Aorta (tissue), 5 donors: ENCODE data around the gene ALX4. TPM values are rescaled to one million over a fixed set of nuclear protein-coding genes. Genes with fewer than 3 reads are reported as not detected.

Source experiments
- ATAC-seq: fragments of 200-7000 bp; cut with Tn5 transposase; one replicate; pipeline ENCODE4 v1.9.1; 2022; ENCODE audit warnings: moderate library complexity; ENCODE audit not compliant: low FRiP score
- DNase-seq, 2 donors: peaks; one replicate each; pipeline ENCODE4 v3.0.0-alpha.2; 2020
- H3K27ac ChIP-seq, 2 donors: one replicate each; pipeline ENCODE4 v1.5.1; 2013; ENCODE audit warnings: low read length in 2 of 2, mild to moderate bottlenecking in 2 of 2, moderate library complexity in 2 of 2, control low read depth in 1 of 2, inconsistent platforms in 1 of 2, low read depth in 1 of 2
- H3K27me3 ChIP-seq, 2 donors: one replicate each; pipeline ENCODE4 v1.6.1; 2013; ENCODE audit warnings: control low read depth in 1 of 2, low read length in 1 of 2, mild to moderate bottlenecking in 1 of 2, moderate library complexity in 1 of 2; ENCODE audit not compliant: insufficient read depth in 2 of 2, control insufficient read depth in 1 of 2
- H3K36me3 ChIP-seq, 2 donors: one replicate each; pipeline ENCODE4 v1.6.1; 2013; ENCODE audit warnings: control low read depth in 1 of 2, low read length in 1 of 2, mild to moderate bottlenecking in 1 of 2; ENCODE audit not compliant: insufficient read depth in 2 of 2, control insufficient read depth in 1 of 2
- H3K4me1 ChIP-seq, 2 donors: one replicate each; pipeline ENCODE4 v1.6.1; 2013; ENCODE audit warnings: low read length in 2 of 2, control low read depth in 1 of 2, mild to moderate bottlenecking in 1 of 2, moderate library complexity in 1 of 2; ENCODE audit not compliant: insufficient read depth in 2 of 2, control insufficient read depth in 1 of 2
- H3K4me3 ChIP-seq, 2 donors: one replicate each; pipeline ENCODE4 v1.5.1; 2013; ENCODE audit warnings: low read length in 2 of 2, control low read depth in 1 of 2, mild to moderate bottlenecking in 1 of 2
- H3K9me3 ChIP-seq: one replicate; pipeline ENCODE4 v1.6.1; 2013; ENCODE audit warnings: mild to moderate bottlenecking, low read length; ENCODE audit not compliant: control insufficient read depth
- WGBS, 2 donors: extraction: QIAGEN DNeasy Blood & Tissue Kit; methylation state at CpG; one replicate each; pipeline ENCODE4 v1.1.7; 2013; 5-methylcytosine and 5-hydroxymethylcytosine counted together
- intact Hi-C, 2 donors: fragments of 100-400 bp; cut with DNase I; formaldehyde crosslinking; loops; one replicate each; pipeline versions ENCODE4 v1.14.2 to v1.15.0; 2022
- polyA plus RNA-seq, 2 donors: library from polyadenylated mRNA; stranded (reverse); fragments of 200-250 nt; gene quantifications; one replicate each; pipeline ENCODE4 v1.2.3, GENCODE V29; 2013
- total RNA-seq, 2 donors: library from RNA; stranded (reverse); fragmentation: NEBNext Ultra II Directional; extraction: Animal tissue kit (Norgen Biotek cat#: 25700); gene quantifications; one replicate each; pipeline ENCODE4 v1.2.1, GENCODE V29; 2021
- donor health status: healthy with polysubstance abuse.
- donor health status: Bipolar disorder and iron deficiency.
- donor health status: DM: no; HTN: no; CAD: no.
- donor health status: DM: no; HTN: no; CAD: no.
- donor health status: DM: yes; HTN: yes; CAD: no.

ALX4 gene
- total and polyA plus RNA-seq, 4 donors, result 0.06 to 0.13 TPM; not detected in 2

DNA sequence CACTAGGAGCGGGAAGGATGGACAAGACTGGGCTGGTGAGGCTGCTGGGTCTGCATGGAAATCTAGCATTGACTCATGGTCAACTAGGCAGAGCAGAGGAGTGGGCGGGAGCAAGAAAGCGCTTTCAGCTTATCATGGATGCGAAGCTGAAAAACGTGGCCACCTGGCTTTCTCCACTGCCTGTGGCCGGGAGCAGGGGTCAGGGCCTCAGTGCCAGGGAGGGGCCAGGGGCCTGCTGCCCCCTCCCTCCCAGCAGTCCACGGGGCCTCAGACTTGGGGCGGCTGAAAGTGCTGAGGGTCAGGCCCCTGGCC, 45.5 kb downstream of the ALX4 start:
- intact Hi-C loops, result no loop called here
- H3K27me3 ChIP-seq, result no peaks in the 10 kb centered on the region

DNA sequence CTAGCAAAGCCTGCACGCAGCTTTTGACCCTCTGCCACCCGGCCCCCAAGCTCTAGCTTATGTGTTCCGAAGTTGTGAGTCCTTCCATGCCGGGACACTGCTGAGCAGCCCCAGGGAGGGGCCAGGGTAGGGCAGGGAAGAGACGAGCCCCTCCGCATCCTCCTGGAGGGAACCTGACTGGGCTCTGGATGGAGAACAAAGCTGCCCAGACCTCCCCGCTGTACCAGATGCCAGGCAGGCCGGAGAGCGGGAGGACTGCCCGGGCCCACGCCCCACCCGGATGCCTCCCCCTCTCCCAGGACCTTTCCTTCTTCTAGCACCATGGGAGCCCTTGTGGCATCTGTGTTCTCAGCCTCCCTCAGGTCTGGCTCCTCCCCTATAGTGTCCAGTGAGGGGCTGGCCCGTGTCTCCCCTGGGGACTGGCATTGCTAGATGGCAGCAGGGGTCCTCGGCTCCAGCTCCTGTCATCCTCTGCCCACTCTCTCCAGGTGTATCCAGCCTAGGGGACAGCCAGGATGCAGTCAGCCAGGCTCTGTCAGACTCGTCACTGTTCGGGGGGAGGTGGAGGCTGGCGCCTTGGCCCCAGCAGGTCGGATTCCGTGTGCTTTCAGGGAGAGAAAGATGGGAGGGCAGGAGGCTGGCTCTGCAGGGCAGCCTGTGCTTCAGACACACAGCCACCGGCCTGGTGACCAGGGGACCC, 46.1 kb downstream of the ALX4 start:
- ATAC-seq (no peak), DNase-seq (no peak)
- Histone ChIP-seq H3K36me3 (no peaks in the 10 kb centered on the region), H3K4me1 (no peaks in the 10 kb centered on the region), H3K9me3 (no peaks in the 10 kb centered on the region), H3K27me3 (no peaks in the 10 kb centered on the region), H3K4me3 (no peak overlapping the region), H3K27ac (no peak overlapping the region)
- intact Hi-C loops, result no loop called here
- WGBS, 2 donors, result 81 to 82% methylated on average over 20 of the region's 20 CpGs

More for the DNA sequence above, 45.5 kb downstream of the ALX4 start:
- ATAC-seq, result no peak
- no peaks in the 10 kb centered on the region for H3K4me1 ChIP-seq
- 78 to 79% methylated on average over 8 of the region's 8 CpGs for WGBS, 2 donors
- DNase-seq, result no peak
- H3K27ac ChIP-seq, result no peak overlapping the region
- no peaks in the 10 kb centered on the region for H3K36me3 ChIP-seq
- no peaks in the 10 kb centered on the region for H3K9me3 ChIP-seq
- no peak overlapping the region for H3K4me3 ChIP-seq

DNA sequence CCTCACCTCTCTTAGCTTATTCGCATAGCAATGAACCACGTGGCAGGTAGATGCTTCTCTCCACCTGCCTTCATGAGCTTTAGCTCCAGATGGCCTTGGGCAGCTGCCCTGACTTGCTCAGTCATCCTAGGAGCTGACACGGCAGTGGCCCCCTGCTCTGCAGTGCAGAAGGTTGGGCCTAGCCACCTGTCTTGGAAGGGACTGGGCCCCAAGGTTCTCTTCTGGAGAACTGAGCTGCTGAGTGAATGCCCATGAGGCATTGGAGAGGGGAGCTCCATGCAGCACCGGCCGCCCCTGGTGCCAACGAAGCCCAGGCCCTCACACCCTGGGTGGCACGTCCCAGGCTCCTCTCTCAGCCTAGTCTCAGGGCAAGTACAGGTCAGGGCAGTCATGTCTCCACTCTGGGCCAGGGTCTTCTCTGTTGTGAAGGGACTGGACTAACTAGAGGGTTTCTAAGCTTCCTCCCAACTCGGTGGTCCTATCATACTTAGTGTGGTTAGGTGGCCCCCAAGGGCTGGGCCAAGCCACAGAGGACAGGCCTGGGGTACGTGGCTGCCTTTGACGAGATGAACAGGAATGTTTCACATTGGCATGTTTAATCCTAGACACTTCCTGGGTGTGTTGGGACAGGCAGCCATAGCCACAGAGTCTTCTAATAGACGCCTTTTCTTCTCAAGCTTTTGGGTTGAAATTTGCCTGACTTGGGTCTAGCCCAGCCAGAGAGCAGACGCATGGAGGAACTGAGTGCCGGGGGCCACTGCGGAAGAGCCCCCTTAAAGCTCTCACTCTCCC, 47.9 kb downstream of the ALX4 start:
- ATAC-seq (no peak), DNase-seq (no peak)
- Histone ChIP-seq H3K4me3 (no peak overlapping the region), H3K4me1 (no peaks in the 10 kb centered on the region), H3K27me3 (no peaks in the 10 kb centered on the region), H3K27ac (no peak overlapping the region), H3K36me3 (no peaks in the 10 kb centered on the region), H3K9me3 (no peaks in the 10 kb centered on the region)
- intact Hi-C loops, result no loop called here
- WGBS, 2 donors, result 87% methylated on average over 14 of the region's 14 CpGs

DNA sequence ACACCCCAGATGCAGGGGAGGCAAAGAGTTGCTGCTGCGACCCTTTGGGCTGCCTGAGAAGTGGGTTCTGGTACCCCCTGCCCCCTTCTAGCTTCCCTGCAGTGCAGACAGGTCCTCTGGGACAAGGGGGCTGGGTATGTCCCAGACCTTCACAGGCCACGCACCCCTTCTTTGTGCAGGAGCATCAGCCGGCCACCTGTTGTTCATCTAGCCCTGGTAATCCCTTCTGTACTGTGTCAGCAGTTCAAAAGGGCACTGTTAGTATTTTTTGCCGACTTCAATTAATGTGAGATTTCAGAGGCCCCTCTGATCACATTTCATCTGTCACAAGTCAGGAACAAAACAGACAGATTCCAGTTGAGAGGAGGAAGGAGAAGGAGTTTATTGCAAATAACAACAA, 49.9 kb downstream of the ALX4 start:
- Histone ChIP-seq H3K9me3 (no peaks in the 10 kb centered on the region), H3K27me3 (no peaks in the 10 kb centered on the region), H3K4me3 (no peak overlapping the region), H3K4me1 (no peaks in the 10 kb centered on the region), H3K36me3 (no peaks in the 10 kb centered on the region), H3K27ac (no peak overlapping the region)
- ATAC-seq, result no peak
- intact Hi-C loops, result no loop called here
- no peak for DNase-seq
- 69 to 72% methylated on average over 4 of the region's 4 CpGs for WGBS, 2 donors

DNA sequence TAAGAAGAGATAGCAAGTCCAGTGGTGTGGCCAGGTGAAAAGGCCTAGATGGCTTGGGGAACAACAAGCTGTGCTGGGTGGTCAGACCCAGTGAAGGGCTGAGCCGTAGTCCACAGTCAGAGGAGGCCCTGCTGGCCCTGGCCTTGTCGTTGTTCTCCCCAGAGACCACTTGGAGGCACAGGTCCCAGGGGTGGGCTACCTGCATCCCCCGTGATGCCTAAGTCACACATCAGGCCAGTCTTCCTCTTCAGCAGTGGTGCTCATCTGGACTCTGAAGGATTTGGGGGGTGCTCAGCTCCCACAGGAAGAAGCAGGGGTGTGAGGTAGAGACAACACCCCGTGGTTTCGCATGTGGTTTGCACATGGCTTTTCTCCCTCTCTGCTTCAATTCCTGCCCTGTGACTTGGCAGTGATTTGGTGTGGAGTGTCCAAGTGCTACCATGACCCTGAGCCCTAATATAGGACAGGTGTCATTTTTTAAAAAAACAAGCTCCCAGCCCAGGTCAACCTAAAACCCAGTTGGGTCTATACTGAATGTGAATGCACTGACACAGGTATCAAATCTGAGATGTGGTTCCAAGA, 51.0 kb downstream of the ALX4 start:
- Histone ChIP-seq H3K9me3 (no peaks in the 10 kb centered on the region), H3K4me3 (no peak overlapping the region), H3K4me1 (no peaks in the 10 kb centered on the region), H3K27me3 (no peaks in the 10 kb centered on the region), H3K36me3 (no peaks in the 10 kb centered on the region), H3K27ac (no peak overlapping the region)
- intact Hi-C loops, result no loop called here
- WGBS, 2 donors, result 73 to 77% methylated on average over 5 of the region's 5 CpGs
- no peak for DNase-seq
- ATAC-seq, result no peak

DNA sequence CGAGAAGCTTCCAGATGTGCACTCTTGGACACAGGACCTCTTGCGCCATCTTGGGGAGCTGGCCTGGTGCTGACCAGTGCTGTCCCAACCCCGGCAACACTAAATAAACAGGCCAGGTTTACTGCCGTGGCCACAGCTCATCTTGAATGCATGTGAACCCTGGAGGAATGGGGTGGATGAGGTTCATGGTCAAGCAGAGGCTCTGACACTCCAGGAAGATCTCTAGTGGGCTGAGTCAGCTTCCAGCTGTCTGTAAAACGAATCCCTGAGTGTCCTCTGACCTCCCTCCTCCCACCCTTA, 51.8 kb downstream of the ALX4 start:
- WGBS, 2 donors, result 83 to 84% methylated on average over 5 of the region's 5 CpGs
- intact Hi-C loops, result no loop called here
- ATAC-seq (no peak), DNase-seq (no peak)
- Histone ChIP-seq H3K27me3 (no peaks in the 10 kb centered on the region), H3K4me1 (no peaks in the 10 kb centered on the region), H3K27ac (no peak overlapping the region), H3K9me3 (no peaks in the 10 kb centered on the region), H3K36me3 (no peaks in the 10 kb centered on the region), H3K4me3 (no peak overlapping the region)

DNA sequence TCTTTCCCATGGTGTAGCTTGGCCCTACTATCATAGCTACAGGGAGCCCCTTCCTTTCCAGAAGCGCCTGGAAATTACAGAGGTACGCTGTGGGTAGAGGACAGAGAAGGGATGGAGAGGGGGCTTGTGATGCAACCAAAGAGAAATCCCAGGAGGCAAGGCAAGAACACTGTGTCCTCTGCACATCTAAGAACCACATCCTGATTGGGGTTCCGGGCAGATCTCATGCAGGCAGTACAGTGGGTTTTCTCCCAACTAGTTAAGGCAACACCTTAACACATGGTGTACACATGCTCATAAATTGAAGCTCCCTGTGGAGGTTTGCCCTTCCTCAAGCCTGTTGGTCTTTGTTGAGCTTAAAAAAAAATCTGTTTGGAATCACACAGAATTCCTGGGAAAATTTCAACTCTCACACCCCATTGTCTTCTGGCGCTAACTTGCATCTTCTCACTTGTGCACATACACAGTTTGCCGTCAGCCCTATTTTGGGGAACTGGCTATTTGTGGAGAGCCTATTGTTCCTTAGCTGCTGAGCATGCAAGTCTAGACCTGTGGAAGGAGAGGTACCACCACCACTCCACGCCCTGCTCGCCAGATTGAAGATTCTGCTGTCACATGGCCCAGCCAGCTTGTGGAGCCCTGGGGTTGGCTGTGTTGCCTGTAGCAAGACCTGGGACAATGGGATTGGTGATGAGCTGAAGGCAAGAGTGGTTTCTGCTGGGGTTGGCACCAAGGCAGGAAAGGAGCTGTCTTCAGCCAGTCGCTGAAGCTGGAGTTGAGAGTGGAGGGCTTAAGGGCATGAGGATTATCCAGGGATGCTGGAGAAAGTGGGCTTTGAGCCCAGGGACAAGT, 52.4 kb downstream of the ALX4 start:
- 95 to 97% methylated on average over 8 of the region's 8 CpGs for WGBS, 2 donors
- intact Hi-C loops, result no loop called here
- ATAC-seq (no peak), DNase-seq (no peak)
- Histone ChIP-seq H3K36me3 (no peaks in the 10 kb centered on the region), H3K27me3 (no peaks in the 10 kb centered on the region), H3K27ac (no peak overlapping the region), H3K4me3 (no peak overlapping the region), H3K9me3 (no peaks in the 10 kb centered on the region), H3K4me1 (no peaks in the 10 kb centered on the region)

DNA sequence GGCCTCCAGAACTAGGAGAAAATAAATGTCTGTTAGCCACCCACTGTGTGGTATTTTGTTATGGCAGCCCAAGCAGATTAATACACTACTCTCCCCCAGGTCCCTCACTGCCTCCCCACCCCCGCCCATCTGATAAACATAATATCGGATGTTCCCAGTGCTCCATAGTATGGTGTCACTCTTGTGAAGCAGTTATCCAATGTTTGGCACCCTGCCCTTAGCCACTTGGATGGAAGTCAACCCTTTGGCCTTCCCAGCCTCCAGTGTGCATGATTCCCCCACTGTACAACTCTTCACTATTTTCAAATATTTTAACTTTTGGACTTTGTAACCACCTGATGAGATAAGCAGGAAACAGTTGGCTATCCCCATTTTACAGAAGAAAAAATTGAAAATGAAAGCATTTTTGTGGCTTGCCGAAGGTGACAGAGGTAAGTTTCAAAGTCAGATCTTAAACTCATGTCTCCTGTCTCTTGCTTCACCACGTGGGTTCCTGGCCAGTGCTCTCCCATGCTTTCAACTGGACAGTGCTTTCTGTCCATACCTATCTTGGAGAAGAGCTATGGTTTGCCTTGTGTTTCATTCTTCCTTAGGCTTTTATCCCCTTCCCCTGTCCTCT, 53.2 kb downstream of the ALX4 start:
- Histone ChIP-seq H3K4me3 (no peak overlapping the region), H3K27ac (no peak overlapping the region), H3K9me3 (no peaks in the 10 kb centered on the region), H3K27me3 (no peaks in the 10 kb centered on the region), H3K4me1 (no peaks in the 10 kb centered on the region), H3K36me3 (no peaks in the 10 kb centered on the region)
- intact Hi-C loops, result no loop called here
- ATAC-seq (no peak), DNase-seq (no peak)
- 80 to 81% methylated on average over 4 of the region's 4 CpGs for WGBS, 2 donors
